Cerebellar cortex (tissue), 1 donor: ENCODE data around the gene PPP2R2D.

ENCODE experiments used
- DNase-seq: peaks from one replicate; pipeline ENCODE4 v3.0.0-alpha.2; 2015; ENCODE audit warnings: low spot score

The PPP2R2D gene

GRCh38 chr10:131889755-131890154 is 11.1 kb upstream of the PPP2R2D start:
- no peak for DNase-seq

GRCh38 chr10:131890276-131891195 is 10.3 kb upstream of the PPP2R2D start:
- DNase-seq = no peak

- no peak for DNase-seq
These were observed 9.4 kb upstream of the PPP2R2D start for GRCh38 chr10:131891196-131891928.

DNA sequence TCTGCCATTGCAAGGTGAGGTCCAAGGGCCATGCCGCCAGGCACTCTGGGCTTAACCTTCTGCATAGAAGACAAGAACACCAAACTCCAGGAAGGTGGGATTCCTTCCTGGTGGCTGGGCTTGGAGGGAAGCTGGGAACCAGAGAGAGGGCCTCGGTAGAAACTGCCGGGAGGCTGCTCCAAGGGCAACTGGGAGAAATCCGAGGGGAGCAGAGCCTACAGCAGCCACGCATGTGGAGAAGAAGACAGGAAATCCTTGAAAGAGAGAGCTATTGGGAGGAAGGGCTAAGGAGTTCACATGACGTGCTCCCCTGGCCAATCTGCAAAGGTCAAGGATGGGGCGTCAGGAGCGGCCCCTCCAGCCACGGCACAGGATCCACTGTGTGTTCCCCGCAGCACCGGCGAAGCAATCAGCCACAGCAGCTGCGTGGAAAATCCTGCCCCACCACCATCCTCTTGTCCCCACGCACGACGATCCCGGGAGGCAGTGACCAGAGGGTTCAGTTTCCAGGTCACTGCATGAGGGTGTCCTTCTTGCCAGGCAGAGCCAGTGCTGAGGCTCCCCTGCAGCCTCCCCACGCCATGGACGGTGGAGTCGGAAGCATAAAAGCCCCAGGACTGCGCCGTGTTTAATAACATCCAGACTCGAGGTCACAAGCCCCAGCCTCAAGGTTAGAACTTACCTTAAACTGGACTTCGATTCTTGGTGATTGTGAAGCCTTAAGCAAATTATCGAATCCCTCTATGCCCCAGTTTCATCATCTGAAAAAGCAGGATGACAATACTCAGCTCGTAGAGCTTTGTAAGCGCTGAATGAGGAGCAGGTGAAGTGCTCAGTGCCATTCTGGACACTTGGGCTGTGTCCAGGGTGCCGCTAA is 8.6 kb upstream of the PPP2R2D start:
- no peak for DNase-seq

DNA sequence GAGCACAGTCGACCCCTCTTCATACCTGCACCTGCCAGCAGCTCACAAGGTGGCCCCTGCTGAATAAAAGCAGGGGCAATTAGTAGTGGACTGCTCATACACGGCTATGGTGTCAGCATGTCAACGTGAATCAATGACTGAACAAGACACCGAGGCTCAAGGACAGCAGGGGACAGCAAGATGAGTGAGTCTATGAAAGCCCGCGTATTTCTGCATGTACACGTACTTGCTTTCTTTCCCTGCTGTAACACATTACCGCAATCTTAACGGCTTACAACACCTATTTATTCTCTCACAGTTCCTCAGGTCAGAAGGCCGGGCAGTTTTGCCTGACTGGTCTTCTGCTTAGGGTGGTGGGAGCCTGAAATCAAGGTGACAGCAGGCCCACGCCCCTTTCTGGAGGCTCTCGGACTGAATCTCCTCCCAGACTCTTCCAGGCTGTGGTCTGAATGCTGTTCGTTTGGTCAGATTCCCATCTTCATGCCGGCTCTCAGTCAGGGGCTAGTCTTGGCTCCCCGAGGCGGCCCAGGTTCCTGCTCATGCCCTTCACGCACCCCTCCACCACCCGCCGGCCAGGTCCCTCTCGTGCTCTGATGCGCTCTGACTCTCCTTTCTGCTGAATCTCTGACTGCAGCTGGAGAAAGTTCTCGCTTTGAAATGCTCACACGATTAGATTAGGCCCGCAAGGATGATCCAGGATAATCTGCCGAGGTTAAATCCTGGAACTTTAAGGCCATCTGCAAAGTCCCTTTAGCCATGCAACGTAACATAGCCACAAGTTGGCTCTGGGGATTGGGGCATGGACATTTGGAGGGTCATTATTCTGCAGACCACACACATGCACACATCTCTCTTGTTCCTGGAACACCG is 7.8 kb upstream of the PPP2R2D start:
- no peak for DNase-seq

GRCh38 chr10:131895116-131895515 is 5.7 kb upstream of the PPP2R2D start:
- DNase-seq = no peak

DNA sequence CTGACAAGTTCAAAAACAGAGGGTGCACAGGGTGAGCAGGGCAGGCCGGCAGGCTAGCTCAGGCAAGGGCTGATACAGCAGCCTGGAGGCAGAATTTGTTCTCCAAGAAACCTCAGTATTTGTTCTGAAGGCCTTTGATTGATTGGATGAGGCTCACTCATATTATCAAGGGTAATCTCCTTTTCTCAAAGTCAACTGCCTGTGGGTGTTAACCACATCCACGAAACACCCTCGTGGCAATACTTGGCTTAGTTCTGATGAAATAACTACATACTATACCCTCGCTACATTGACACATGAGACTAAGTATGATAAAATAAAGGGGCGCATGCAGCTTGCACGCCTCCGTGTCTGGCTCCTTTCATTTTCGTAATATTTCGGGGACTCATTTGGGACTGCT is 4.4 kb upstream of the PPP2R2D start:
- no peak for DNase-seq

- no peak for DNase-seq
These were observed 3.4 kb upstream of the PPP2R2D start for GRCh38 chr10:131897297-131897899.

GRCh38 chr10:131898061-131898460 is 2.7 kb upstream of the PPP2R2D start:
- no peak for DNase-seq

GRCh38 chr10:131898713-131899112 is 2.1 kb upstream of the PPP2R2D start:
- no peak for DNase-seq

DNA sequence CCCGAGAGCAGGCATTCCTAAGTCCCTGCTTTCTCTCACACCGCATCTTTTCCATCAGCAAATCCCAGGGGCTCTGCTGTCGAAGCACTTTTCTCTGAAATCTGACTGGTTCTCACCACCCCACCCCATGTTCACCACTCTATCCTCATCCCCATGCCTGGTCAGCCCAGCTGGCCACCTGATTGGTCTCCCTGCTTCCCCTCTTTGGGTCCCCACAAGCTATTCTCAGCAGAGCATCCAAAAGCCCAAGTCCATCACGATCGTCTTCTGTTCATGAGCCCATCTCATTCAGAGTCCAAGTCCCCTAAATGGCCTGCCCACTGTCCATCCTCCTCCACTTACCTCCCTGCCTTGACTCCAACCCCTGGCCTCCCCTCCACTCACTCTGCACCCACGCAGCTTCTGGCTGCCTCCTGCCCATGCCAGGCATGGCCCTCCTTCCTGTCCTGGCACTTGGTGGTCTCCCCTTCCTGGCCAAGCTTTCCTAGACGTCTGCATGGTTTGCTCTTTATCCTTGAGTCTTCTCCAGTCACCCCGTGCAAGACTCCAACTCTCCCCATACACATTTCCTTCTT is 1.6 kb upstream of the PPP2R2D start:
- no peak for DNase-seq

- DNase-seq = no peak
These were observed 986 bp upstream of the PPP2R2D start for GRCh38 chr10:131899695-131900349.

DNA sequence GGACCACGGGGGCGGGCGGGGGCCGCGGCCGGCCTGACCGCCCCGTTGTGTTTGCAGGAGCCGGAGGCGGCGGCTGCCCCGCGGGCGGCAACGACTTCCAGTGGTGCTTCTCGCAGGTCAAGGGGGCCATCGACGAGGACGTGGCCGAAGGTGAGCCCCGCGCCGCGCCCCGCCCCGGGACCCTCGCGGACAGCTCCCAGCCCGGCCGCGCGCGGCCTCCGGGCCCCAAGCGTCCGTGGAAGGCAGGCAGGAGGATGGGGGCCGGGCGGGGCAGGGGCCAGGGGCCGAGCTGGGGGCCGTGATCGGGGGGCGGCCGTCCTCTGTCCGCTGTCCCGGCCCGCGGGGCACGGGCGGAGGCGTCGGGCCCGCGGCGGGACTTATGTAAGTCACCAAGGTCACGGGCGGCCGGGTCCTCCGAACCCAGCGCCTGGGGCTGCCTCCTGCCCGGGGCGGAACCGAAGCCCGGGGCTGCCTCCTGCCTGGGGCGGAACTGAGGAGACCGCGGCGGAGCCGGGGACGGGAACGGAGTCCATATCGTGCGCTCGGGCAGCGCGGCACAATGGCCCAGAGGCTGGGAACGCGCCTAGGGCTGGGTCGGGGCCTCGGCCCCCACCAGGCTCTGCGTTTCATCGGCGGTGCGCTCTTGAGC is 497 bp downstream of the PPP2R2D start:
- DNase-seq = no peak

GRCh38 chr10:131902211-131902610 is 1.4 kb downstream of the PPP2R2D start:
- no peak for DNase-seq

GRCh38 chr10:131902691-131903090 is 1.9 kb downstream of the PPP2R2D start:
- no peak for DNase-seq

GRCh38 chr10:131905267-131905571 is 4.4 kb downstream of the PPP2R2D start:
- DNase-seq = no peak

GRCh38 chr10:131905603-131906268 is 4.9 kb downstream of the PPP2R2D start:
- DNase-seq = peak; percentile 58

DNA sequence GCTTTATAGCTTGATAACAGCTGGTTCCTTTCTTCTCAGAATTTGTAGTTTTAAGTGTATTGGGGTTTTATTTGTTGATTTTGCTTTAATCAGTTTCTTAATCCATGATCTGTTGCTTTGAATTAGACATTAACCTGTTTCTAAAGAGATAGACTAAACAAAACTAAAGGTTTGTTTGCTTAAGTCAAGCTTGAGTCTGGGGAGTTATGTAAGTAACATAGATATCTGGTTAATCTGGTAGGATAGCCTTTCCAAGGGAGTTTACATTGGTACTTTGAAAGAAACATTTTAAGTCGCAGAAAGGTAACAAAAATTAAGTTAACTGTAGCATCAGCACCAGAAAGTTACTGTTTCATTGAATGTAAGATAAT is 5.4 kb downstream of the PPP2R2D start:
- DNase-seq = no peak

DNA sequence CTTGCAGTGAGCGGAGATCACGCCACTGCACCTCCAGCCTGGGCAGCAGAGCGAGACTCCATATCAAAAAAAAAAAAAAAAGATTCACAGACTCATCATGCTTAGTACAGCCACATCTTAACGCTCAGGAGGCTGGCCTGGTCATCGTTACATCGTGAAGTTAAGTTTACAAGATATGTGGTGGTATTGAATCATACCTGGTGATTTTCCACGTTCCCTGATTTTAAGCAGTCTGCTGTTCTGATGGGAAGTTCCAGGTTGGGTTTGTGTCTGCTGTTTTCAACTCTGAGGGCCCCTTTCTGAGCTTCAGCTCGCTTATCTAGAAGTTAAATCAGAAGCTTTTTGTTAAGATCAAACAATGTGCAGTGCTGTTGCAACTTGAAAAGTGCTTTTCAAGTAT is 6.9 kb downstream of the PPP2R2D start:
- DNase-seq = no peak
